GM21367 (cell line): Measurements from ENCODE around the gene RNF6.

Experiments used
- ATAC-seq: cut with Tn5 transposase; IDR thresholded peaks from one replicate; pipeline ENCODE4 v1.9.1; 2021; ENCODE audit not compliant: unreplicated experiment

Gene RNF6

GRCh38 chr13:26168237-26168814 lies 53.8 kb downstream of the RNF6 start:
- no peak for ATAC-seq

GRCh38 chr13:26163812-26164211 lies 58.3 kb downstream of the RNF6 start:
- ATAC-seq, result no peak
